Measurements from ENCODE around the gene MRPL12. TPM values are rescaled to one million over a fixed set of nuclear protein-coding genes. Genes with fewer than 3 reads are reported as not detected.

MRPL12 gene
- total RNA-seq, 1 experiment from 2014 or later = 19.5 TPM

GRCh38 chr17:81740395-81740961 is 37.3 kb downstream of the MRPL12 start:
- no peak overlapping the region for H3K4me3 ChIP-seq
- peaks cover 20% of the 10 kb centered on the region for H3K27me3 ChIP-seq (replicated peaks)
- no peaks in the 10 kb centered on the region for H3K9me3 ChIP-seq (replicated peaks)
- H3K4me1 ChIP-seq (replicated peaks) = peaks cover 5% of the 10 kb centered on the region; the same call in 1 of the 2 replicates
- H3K27ac ChIP-seq = no peak overlapping the region
- no peaks in the 10 kb centered on the region for H3K36me3 ChIP-seq
- DNase-seq (ENCODE audit: low read depth in 1 of 2, low spot score in 2 of 2) = no peak

DNA sequence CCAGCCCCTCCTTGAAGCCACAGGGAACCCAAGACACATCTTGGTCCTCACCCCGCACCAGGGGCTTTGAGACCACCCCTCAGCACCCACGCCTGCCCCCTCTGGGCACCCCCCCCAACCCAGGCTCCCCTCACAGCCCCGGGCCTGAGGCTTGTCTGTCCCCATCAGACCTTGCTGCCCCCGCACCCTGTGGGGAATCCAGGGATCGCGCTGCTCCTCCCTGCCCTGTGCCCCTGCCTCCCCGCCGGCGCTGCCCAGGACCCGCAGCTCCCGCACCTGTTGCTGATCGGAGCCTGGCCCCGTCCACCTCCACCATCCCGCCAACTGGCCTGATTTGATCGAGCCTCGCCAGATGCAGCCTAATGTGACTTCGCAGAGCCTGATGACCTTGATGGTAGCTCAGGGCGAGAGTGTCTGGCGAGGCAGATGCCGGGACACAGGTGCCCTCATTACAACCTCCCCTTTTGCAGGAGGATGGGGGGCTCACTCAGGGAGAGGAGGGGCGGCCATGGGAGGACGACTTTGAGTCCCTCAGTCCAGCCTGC is 38.0 kb downstream of the MRPL12 start:
- Histone ChIP-seq H3K9me3 (replicated peaks) (no peaks in the 10 kb centered on the region), H3K4me3 (no peak overlapping the region), H3K27ac (no peak overlapping the region), H3K36me3 (no peaks in the 10 kb centered on the region), H3K4me1 (replicated peaks) (no peaks in the 10 kb centered on the region), H3K27me3 (replicated peaks) (peaks cover 13% of the 10 kb centered on the region)
- no peak for DNase-seq (ENCODE audit: low read depth in 1 of 2, low spot score in 2 of 2)

DNA sequence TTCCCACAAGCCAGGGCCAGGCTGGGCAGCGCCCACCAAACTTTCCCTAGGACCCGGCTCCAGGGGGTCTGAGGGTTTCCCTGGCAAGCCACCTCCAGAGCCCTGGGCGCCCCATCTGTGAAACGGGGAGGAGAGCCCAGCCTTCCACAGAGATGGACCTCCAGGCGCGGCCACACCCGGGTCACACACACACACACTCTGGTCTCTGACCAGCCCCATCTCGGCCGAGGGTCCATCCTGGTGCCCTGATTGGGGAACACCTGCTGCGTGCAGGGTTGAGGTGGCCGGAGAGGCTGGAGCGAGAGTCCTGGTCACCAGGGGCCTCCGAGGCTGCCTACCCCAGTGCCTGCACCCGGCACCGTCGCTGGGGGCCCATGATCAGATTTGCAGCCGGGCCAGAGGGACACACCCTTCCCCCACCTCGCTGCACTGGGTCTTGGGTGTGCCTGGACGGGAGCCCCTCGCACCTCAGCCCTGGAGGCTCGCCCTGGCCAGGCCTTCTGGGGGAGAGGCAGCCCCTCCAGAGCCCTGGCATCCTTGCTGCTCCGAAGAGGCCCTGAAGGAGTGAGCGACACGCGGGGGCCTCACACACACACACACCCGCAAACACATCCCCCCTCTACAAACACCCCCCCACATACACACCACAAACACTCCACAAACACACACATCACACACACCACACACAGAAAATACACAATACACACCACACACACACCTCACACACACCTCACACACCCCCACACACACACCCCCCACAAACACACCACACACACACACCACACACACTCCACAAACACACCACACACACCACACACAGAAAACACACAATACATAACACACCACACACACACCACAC is 38.7 kb downstream of the MRPL12 start:
- Histone ChIP-seq H3K27ac (no peak overlapping the region), H3K9me3 (replicated peaks) (no peaks in the 10 kb centered on the region), H3K4me3 (no peak overlapping the region), H3K36me3 (no peaks in the 10 kb centered on the region), H3K4me1 (replicated peaks) (no peaks in the 10 kb centered on the region), H3K27me3 (replicated peaks) (peaks cover 12% of the 10 kb centered on the region; the same call in 1 of the 2 replicates)
- no peak for DNase-seq (ENCODE audit: low read depth in 1 of 2, low spot score in 2 of 2)

Other genes starting within 250 kb of the MRPL12 start
- gene ACTG1, start 190.6 kb upstream of the MRPL12 start, total RNA-seq (2014; rRNA removed; shearing (Covaris generic)) = 9,784 and 9,807 TPM in 2 replicates
- 0.61 and 1.4 TPM in 2 replicates for gene FSCN2, start 175.0 kb upstream of the MRPL12 start, total RNA-seq (2014; rRNA removed; shearing (Covaris generic))
- gene FAAP100, start 151.0 kb upstream of the MRPL12 start, total RNA-seq (2014; rRNA removed; shearing (Covaris generic)) = 26.0 and 28.1 TPM in 2 replicates
- 72.7 and 111 TPM in 2 replicates for gene NPLOC4, start 66.3 kb upstream of the MRPL12 start, total RNA-seq (2014; rRNA removed; shearing (Covaris generic))
- gene TSPAN10, start 66.2 kb upstream of the MRPL12 start, total RNA-seq (2014; rRNA removed; shearing (Covaris generic)) = 0.47 TPM in 1 of 2 replicates, not detected in the other
- not detected in 2 replicates for gene PDE6G, start 46.8 kb upstream of the MRPL12 start, total RNA-seq (2014; rRNA removed; shearing (Covaris generic))
- gene OXLD1, start 36.8 kb upstream of the MRPL12 start, total RNA-seq (2014; rRNA removed; shearing (Covaris generic)) = 49.7 and 82.3 TPM in 2 replicates
- gene CCDC137, start 36.6 kb upstream of the MRPL12 start, total RNA-seq (2014; rRNA removed; shearing (Covaris generic)) = 41.2 and 48.5 TPM in 2 replicates
- 41.0 and 53.3 TPM in 2 replicates for gene ARL16, start 19.6 kb upstream of the MRPL12 start, total RNA-seq (2014; rRNA removed; shearing (Covaris generic))
- 126 and 146 TPM in 2 replicates for gene HGS, start 19.4 kb upstream of the MRPL12 start, total RNA-seq (2014; rRNA removed; shearing (Covaris generic))
- gene SLC25A10, start 8.9 kb downstream of the MRPL12 start, total RNA-seq (2014; rRNA removed; shearing (Covaris generic)) = 26.5 and 29.2 TPM in 2 replicates
- not detected in 2 replicates for gene GCGR, start 100.8 kb downstream of the MRPL12 start, total RNA-seq (2014; rRNA removed; shearing (Covaris generic))
- gene MCRIP1, start 129.9 kb downstream of the MRPL12 start, total RNA-seq (2014; rRNA removed; shearing (Covaris generic)) = 154 and 180 TPM in 2 replicates
- not detected in 2 replicates for gene PPP1R27, start 131.7 kb downstream of the MRPL12 start, total RNA-seq (2014; rRNA removed; shearing (Covaris generic))
- 1,635 and 2,300 TPM in 2 replicates for gene P4HB, start 157.2 kb downstream of the MRPL12 start, total RNA-seq (2014; rRNA removed; shearing (Covaris generic))
- 276 and 304 TPM in 2 replicates for gene ARHGDIA, start 168.0 kb downstream of the MRPL12 start, total RNA-seq (2014; rRNA removed; shearing (Covaris generic))
- gene ALYREF, start 188.2 kb downstream of the MRPL12 start, total RNA-seq (2014; rRNA removed; shearing (Covaris generic)) = 482 and 554 TPM in 2 replicates
- gene ANAPC11, start 188.4 kb downstream of the MRPL12 start, total RNA-seq (2014; rRNA removed; shearing (Covaris generic)) = 416 and 712 TPM in 2 replicates
- 0.56 and 0.84 TPM in 2 replicates for gene NPB, start 198.9 kb downstream of the MRPL12 start, total RNA-seq (2014; rRNA removed; shearing (Covaris generic))
- 68.8 and 74.2 TPM in 2 replicates for gene PCYT2, start 208.0 kb downstream of the MRPL12 start, total RNA-seq (2014; rRNA removed; shearing (Covaris generic))
- 23.9 and 34.7 TPM in 2 replicates for gene SIRT7, start 214.8 kb downstream of the MRPL12 start, total RNA-seq (2014; rRNA removed; shearing (Covaris generic))
- gene MAFG, start 224.4 kb downstream of the MRPL12 start, total RNA-seq (2014; rRNA removed; shearing (Covaris generic)) = 25.2 and 30.9 TPM in 2 replicates
- 67.3 and 83.5 TPM in 2 replicates for gene PYCR1, start 233.9 kb downstream of the MRPL12 start, total RNA-seq (2014; rRNA removed; shearing (Covaris generic))
- not detected in 2 replicates for gene MYADML2, start 243.9 kb downstream of the MRPL12 start, total RNA-seq (2014; rRNA removed; shearing (Covaris generic))

All from SJSA1 (cell line).